ENCODE data around the gene CHRNA7. TPM values are rescaled to one million over a fixed set of nuclear protein-coding genes. Genes with fewer than 3 reads are reported as not detected.

CHRNA7 gene
- polyA plus RNA-seq, 2 of the 4 experiments (the other 2 are of a cell fraction): 1.3 to 1.4 TPM

DNA sequence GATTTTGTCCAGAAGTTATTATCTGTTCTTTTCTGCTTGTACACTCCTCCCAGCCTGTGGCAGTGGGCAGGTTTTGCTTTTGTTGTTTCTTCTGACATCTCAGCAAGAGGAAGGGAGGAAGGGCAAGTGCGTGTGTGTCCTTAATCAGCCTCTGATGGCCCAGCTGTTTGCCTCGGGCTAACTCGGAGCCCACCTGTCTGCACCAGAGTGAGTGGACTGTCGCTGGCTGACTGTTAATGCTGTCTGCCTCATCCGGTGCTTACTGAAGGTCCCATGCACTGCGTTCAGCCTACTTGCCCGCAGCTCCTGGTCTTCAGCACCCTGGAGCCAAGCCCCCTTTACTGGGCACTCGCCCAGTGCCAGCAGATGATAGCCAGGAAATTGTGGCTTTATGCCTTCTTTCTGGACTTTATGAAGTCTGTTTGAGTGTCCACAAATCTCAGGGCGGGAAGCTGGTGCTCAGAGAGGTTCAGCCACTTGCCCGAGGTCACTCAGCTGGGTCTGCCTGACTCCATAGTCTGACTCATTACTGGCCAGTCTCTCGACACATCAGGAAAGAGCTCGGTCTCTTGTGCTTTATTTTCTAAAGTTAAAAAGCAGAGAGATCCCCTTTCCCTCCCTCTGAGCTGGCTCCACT is 89.5 kb downstream of the CHRNA7 start:
- Histone ChIP-seq H3K4me2 (no peak overlapping the region), H3K4me3 (no peak overlapping the region), H3K4me1 (no peaks in the 10 kb centered on the region), H3K9me3 (no peaks in the 10 kb centered on the region), H3K27ac (no peak overlapping the region)
- 16% methylated on average over 12 of the region's 12 CpGs for WGBS (ENCODE audit: missing lambda C conversion rate)
- ChIA-PET CTCF (no interaction called here), POLR2A (no interaction called here)
- ATAC-seq (no peak), DNase-seq (ENCODE audit: low read depth in 1 of 2, low spot score in 1 of 2) (no peak), FAIRE-seq (no peak)
- TF ChIP-seq ZC3H11A (IDR thresholded peaks at IDR 0.05): no peak
- TF ChIP-seq MAFK (IDR thresholded peaks at IDR 0.05; ENCODE audit: partially characterized antibody): no peak
- TF ChIP-seq HDAC2 (IDR thresholded peaks at IDR 0.05): no peak
- no peak for TF ChIP-seq HOXA7 (CRISPR knock-in tag; IDR thresholded peaks at IDR 0.05)
- TF ChIP-seq RAD21 (conservative IDR thresholded peaks at IDR 0.05 in 1 of 2, IDR thresholded peaks at IDR 0.05 in 1 of 2): no peak
- no peak for TF ChIP-seq ZSCAN20 (CRISPR knock-in tag; IDR thresholded peaks at IDR 0.05)
- no peak for TF ChIP-seq GATA3 (IDR thresholded peaks at IDR 0.05; ENCODE audit: borderline replicate concordance)
- TF ChIP-seq, protein P1, sequence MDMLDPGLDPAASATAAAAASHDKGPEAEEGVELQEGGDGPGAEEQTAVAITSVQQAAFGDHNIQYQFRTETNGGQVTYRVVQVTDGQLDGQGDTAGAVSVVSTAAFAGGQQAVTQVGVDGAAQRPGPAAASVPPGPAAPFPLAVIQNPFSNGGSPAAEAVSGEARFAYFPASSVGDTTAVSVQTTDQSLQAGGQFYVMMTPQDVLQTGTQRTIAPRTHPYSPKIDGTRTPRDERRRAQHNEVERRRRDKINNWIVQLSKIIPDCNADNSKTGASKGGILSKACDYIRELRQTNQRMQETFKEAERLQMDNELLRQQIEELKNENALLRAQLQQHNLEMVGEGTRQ (IDR thresholded peaks at IDR 0.05): no peak
- TF ChIP-seq, protein P2, sequence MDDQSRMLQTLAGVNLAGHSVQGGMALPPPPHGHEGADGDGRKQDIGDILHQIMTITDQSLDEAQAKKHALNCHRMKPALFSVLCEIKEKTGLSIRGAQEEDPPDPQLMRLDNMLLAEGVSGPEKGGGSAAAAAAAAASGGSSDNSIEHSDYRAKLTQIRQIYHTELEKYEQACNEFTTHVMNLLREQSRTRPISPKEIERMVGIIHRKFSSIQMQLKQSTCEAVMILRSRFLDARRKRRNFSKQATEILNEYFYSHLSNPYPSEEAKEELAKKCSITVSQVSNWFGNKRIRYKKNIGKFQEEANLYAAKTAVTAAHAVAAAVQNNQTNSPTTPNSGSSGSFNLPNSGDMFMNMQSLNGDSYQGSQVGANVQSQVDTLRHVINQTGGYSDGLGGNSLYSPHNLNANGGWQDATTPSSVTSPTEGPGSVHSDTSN (IDR thresholded peaks at IDR 0.05): no peak
- no peak for TF ChIP-seq NR3C1 (IDR thresholded peaks at IDR 0.05)
- TF ChIP-seq RARB (CRISPR knock-in tag; IDR thresholded peaks at IDR 0.05): no peak

DNA sequence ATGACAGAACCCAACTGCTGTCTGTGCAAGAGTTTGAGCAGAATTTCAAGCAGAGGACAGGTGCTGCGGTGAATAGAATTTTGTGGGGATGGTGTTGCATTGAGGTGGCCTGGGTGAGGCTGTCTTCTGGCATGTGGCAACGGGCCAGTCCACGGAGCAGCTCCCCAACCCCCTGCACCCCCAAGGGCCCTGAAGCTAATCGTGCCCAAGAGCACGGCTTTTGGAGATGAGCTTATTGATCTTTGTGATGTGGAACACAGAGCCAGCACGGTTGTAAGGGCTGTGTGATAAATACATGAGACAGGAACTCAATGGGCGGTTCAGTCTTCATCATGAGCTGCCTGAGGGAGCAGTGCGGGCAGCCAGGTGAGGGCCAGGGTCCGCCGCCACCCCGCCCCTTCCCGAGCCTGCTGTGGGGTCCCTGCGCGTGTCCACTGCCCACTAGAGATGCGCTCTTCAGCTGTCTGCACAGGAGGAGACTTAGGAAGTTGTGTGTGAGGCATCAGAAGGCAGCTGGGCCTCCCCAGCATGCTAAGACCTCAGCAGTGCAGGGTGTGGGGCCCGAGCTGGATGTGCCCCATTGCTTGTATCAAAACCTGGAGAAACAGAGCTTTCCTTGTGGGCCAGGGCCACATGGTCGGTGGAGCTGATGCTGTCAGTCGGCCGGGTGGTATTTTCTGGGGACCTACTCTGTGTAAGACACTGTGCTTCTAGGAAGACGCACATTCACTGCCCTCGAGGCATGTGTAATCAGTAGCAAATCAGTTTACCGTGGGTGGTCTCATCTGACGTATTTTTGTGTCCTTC is 90.5 kb downstream of the CHRNA7 start:
- TF ChIP-seq EHF (CRISPR knock-in tag; IDR thresholded peaks at IDR 0.05): no peak
- no peak for TF ChIP-seq CBX2 (IDR thresholded peaks at IDR 0.05; ENCODE audit: borderline replicate concordance, low read depth)
- TF ChIP-seq RFX5 (IDR thresholded peaks at IDR 0.05): no peak
- TF ChIP-seq FOXS1 (CRISPR knock-in tag; IDR thresholded peaks at IDR 0.05): no peak
- TF ChIP-seq, protein P3, sequence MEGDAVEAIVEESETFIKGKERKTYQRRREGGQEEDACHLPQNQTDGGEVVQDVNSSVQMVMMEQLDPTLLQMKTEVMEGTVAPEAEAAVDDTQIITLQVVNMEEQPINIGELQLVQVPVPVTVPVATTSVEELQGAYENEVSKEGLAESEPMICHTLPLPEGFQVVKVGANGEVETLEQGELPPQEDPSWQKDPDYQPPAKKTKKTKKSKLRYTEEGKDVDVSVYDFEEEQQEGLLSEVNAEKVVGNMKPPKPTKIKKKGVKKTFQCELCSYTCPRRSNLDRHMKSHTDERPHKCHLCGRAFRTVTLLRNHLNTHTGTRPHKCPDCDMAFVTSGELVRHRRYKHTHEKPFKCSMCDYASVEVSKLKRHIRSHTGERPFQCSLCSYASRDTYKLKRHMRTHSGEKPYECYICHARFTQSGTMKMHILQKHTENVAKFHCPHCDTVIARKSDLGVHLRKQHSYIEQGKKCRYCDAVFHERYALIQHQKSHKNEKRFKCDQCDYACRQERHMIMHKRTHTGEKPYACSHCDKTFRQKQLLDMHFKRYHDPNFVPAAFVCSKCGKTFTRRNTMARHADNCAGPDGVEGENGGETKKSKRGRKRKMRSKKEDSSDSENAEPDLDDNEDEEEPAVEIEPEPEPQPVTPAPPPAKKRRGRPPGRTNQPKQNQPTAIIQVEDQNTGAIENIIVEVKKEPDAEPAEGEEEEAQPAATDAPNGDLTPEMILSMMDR (IDR thresholded peaks at IDR 0.05): no peak
- no peak for TF ChIP-seq MAFK (IDR thresholded peaks at IDR 0.05; ENCODE audit: partially characterized antibody)
- no peak for TF ChIP-seq GATA3 (IDR thresholded peaks at IDR 0.05; ENCODE audit: borderline replicate concordance)
- no peak for TF ChIP-seq TP53 (CRISPR knock-in tag; IDR thresholded peaks at IDR 0.05)
- TF ChIP-seq EP300 (IDR thresholded peaks at IDR 0.05): no peak
- TF ChIP-seq, protein P2 (IDR thresholded peaks at IDR 0.05): no peak
- no peak for TF ChIP-seq POLR2AphosphoS2 (conservative IDR thresholded peaks at IDR 0.05; ENCODE audit: low read length)
- no peak for TF ChIP-seq JUN (IDR thresholded peaks at IDR 0.05)
- no peak for TF ChIP-seq HOXB5 (CRISPR knock-in tag; IDR thresholded peaks at IDR 0.05)
- no peak for TF ChIP-seq RAD21 (conservative IDR thresholded peaks at IDR 0.05 in 1 of 2, IDR thresholded peaks at IDR 0.05 in 1 of 2)
- no peak for TF ChIP-seq HOXB13 (CRISPR knock-in tag; IDR thresholded peaks at IDR 0.05; ENCODE audit: low read depth)
- TF ChIP-seq CHD4 (IDR thresholded peaks at IDR 0.05; ENCODE audit: borderline replicate concordance): no peak
- TF ChIP-seq, protein P4, sequence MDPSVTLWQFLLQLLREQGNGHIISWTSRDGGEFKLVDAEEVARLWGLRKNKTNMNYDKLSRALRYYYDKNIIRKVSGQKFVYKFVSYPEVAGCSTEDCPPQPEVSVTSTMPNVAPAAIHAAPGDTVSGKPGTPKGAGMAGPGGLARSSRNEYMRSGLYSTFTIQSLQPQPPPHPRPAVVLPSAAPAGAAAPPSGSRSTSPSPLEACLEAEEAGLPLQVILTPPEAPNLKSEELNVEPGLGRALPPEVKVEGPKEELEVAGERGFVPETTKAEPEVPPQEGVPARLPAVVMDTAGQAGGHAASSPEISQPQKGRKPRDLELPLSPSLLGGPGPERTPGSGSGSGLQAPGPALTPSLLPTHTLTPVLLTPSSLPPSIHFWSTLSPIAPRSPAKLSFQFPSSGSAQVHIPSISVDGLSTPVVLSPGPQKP (IDR thresholded peaks at IDR 0.05; ENCODE audit: low read depth, low read length): no peak
- TF ChIP-seq, protein P5, sequence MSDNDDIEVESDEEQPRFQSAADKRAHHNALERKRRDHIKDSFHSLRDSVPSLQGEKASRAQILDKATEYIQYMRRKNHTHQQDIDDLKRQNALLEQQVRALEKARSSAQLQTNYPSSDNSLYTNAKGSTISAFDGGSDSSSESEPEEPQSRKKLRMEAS (IDR thresholded peaks at IDR 0.05): no peak
- FAIRE-seq (no peak), ATAC-seq (no peak), DNase-seq (ENCODE audit: low read depth in 1 of 2, low spot score in 1 of 2) (no peak)
- POLR2A ChIA-PET: no interaction called here
- 40% methylated on average over 23 of the region's 23 CpGs for WGBS (ENCODE audit: missing lambda C conversion rate)
- Histone ChIP-seq H3K27ac (no peak overlapping the region), H3K4me1 (no peaks in the 10 kb centered on the region), H3K4me3 (no peak overlapping the region), H3K4me2 (no peak overlapping the region), H3K9me3 (no peaks in the 10 kb centered on the region)
- CTCF ChIA-PET: no interaction called here
